ENCODE results near the gene U2AF1. TPM values are rescaled to one million over a fixed set of nuclear protein-coding genes. Genes with fewer than 3 reads are reported as not detected.
"Not testable (repeated sequence)": the region's sequence is repeated elsewhere in the genome, so short reads cannot be mapped to it uniquely, and the experiment has no call there.

Gene U2AF1
- total RNA-seq, 1 experiment from 2014 or later = 26.6 TPM

DNA sequence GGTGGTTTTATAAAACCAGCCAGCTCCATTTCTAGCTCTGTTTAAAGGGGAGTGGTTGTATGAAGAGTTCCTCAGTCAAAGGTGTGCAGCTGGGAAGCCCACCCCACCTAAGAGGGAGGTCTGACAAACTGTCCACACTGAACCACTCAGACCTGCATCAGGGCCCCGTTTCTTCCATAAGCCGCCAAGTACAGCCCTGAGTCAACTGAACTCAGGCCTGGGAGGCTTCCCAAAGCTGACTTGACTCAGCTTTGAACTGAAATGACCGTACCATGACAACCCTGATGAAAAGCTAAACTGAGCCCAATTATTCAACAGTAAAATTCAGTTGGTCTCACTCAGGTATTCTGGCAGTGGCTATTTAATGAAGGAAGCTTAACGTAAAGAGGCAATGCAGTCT is 5.1 kb downstream of the U2AF1 start:
- H3K4me3 ChIP-seq (ENCODE audit: insufficient read depth, low read depth, low read length); DNase-seq: not testable (repeated sequence)

DNA sequence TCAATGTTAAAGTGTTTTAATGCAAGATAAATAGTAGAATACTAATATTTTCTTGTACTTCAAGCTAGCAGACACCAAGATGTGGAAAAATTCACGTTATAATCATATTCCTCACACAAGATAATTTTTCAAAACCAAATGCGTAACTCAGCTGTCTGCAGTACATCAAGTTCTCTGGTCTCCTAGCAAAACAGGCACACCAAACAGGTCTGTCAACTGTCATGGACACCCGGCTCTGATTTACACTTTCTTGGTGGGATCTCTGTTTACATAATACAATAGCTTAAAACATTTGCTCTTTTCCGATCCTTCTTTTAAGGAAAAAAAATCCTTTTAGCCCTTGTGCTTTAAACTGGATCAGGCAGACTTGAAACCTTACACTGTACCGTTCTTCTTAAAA is 5.7 kb downstream of the U2AF1 start:
- not testable (repeated sequence) for DNase-seq; H3K4me3 ChIP-seq (ENCODE audit: insufficient read depth, low read depth, low read length); H3K27me3 ChIP-seq (ENCODE audit: control insufficient read depth, insufficient read depth, low read length); H3K36me3 ChIP-seq (replicated peaks; ENCODE audit: control insufficient read depth, insufficient read depth, low read length)

More for the DNA sequence above, 5.1 kb downstream of the U2AF1 start:
- not testable (repeated sequence) for H3K27me3 ChIP-seq (ENCODE audit: control insufficient read depth, insufficient read depth, low read length); H3K36me3 ChIP-seq (replicated peaks; ENCODE audit: control insufficient read depth, insufficient read depth, low read length)

DNA sequence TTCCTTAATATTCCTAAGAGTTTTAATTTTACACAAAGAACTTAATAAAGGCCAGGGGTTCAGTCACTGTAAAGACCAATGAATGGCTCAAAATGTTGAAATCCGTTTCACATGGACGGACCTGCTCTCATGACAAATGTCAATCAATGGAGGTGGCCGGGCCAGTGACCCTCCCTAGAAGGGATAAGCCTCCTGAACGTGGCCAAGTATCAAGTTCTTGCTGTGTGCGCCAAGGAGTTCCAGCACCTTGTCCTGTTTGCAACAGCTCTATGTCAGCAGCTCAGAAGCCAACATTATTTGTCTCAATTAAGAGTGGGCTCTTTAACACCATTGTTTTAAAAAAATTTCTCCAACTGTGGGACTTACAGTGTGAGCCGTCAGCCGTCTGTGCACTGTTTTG is 6.4 kb downstream of the U2AF1 start:
- H3K4me3 ChIP-seq (ENCODE audit: insufficient read depth, low read depth, low read length); DNase-seq; H3K27me3 ChIP-seq (ENCODE audit: control insufficient read depth, insufficient read depth, low read length); H3K36me3 ChIP-seq (replicated peaks; ENCODE audit: control insufficient read depth, insufficient read depth, low read length): not testable (repeated sequence)

DNA sequence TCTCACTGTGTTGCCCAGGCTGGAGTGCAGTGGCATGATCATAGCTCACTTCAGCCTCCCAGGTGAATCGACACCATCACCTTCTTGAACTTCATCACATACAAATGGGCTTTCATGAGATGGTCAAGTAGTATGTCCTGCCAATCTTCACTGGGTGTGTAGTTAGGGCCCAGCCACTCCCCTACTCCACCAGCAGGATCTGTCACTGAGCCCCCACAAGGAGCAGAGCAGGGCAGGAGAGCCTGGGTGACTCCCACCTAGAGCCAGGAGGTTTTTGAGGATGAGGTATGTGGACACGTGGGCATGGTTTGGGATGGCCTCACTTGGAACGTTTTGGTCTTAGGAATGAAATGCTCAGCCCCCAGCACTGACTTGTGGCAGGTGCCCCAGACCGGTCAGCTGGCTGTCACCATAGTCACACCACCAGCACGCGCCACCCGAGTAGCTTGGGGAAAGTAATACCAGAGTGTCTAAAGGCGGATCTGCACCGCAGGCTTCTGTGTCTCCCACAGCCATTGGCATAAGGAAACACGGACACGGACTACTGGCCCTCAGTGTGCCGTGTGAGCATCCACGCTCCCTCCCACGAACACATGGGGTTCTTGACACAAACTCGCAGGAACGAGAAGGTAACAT is 15.3 kb downstream of the U2AF1 start:
- not testable (repeated sequence) for H3K36me3 ChIP-seq (replicated peaks; ENCODE audit: control insufficient read depth, insufficient read depth, low read length); H3K27me3 ChIP-seq (ENCODE audit: control insufficient read depth, insufficient read depth, low read length); DNase-seq; H3K4me3 ChIP-seq (ENCODE audit: insufficient read depth, low read depth, low read length)

DNA sequence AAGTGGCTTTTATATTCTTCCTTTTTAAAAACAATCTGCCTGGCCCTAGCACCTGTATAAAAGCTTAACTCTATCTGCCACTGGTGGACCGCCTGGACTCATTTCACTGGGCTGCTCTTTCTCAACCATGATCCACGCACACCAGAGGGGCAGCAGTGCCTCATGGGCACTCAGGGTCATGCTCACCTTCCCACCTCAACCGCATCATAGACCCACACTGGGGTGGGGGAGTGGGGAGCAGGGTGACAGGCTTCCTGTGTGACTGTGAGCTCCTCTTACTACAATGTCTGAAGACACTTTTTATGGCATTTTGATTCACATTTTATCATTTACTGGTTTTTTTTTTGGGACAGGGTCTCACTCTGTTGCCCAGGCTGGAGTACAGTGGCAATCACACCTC is 16.4 kb downstream of the U2AF1 start:
- H3K4me3 ChIP-seq (ENCODE audit: insufficient read depth, low read depth, low read length); H3K27me3 ChIP-seq (ENCODE audit: control insufficient read depth, insufficient read depth, low read length); H3K36me3 ChIP-seq (replicated peaks; ENCODE audit: control insufficient read depth, insufficient read depth, low read length); DNase-seq: not testable (repeated sequence)

DNA sequence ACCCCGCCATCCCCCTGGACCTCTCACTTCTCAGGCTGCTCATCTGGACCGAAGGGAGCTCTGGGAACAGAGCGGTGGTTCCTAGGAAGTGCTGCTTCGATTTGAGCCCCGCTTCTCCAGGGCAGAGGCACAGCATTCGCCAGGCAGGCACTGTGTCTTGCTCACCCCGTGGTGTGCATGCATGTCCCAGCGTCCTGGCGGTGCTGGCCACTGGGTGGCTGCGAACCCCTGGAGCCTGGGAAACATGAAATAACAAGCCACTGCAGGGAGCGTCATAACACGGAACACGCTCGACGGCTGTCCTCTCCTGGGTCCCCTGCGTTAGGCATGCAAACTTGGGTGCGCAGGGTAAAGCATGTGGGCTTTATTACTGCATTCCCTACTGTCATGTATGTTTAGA is 17.9 kb downstream of the U2AF1 start:
- not testable (repeated sequence) for H3K4me3 ChIP-seq (ENCODE audit: insufficient read depth, low read depth, low read length); H3K27me3 ChIP-seq (ENCODE audit: control insufficient read depth, insufficient read depth, low read length); H3K36me3 ChIP-seq (replicated peaks; ENCODE audit: control insufficient read depth, insufficient read depth, low read length); DNase-seq

DNA sequence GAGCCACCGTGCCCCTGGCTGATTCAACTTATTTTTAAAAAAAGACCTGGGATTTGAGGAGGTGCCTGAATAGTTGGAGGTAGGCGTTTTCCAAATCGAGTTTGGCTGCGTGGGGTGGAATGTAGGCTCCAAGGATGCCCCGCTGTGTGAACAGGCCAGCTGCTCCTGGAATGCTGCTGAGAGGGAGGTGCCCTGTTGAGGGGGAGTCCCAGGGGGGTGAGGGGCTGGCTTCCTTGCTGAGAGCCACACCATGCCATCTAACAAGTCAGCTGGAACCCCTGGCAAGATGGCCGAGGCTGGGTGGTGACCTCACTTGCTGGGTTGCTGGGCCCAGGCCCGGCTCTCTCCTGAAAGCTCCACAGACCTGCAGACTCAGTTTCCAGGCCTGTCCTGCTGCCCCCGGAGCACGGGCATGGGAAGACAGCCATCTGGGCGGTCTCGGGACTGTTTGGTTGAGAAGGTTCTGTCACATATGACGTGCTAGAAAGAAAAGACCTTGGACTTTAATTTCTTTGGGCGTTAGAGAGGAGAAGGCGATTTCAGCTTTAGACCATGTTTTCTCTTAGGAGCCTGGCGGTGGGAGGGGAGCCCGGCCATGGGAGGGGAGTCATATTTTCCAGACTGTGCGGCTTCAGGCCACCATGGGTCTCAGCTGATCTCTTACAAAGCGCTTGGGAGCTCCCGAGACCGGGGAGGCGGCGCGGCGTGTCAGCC is 24.6 kb downstream of the U2AF1 start:
- H3K4me3 ChIP-seq (ENCODE audit: insufficient read depth, low read depth, low read length); DNase-seq; H3K27me3 ChIP-seq (ENCODE audit: control insufficient read depth, insufficient read depth, low read length); H3K36me3 ChIP-seq (replicated peaks; ENCODE audit: control insufficient read depth, insufficient read depth, low read length): not testable (repeated sequence)

DNA sequence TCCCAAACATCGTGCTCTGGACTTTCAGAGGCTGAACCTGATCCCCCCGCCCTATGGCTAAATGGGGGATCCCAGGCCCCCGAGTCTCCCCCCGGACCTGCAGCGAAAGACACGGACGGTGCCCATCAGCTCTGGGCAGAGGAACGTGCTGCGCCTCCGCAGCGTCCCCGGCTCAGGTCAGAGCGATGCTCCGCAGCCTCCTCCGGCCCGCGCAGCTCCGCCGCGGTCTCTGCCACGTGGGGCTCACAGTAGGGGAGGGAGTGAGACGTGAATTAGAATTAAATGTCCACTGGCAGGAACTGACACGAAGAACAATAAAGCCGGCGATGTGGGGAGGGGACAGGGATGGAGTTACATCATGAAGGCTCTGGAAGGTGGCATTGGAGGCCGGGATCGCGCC is 30.7 kb downstream of the U2AF1 start:
- not testable (repeated sequence) for DNase-seq; H3K36me3 ChIP-seq (replicated peaks; ENCODE audit: control insufficient read depth, insufficient read depth, low read length)
- H3K4me3 ChIP-seq (ENCODE audit: insufficient read depth, low read depth, low read length) = peak overlapping the region; percentile 32

DNA sequence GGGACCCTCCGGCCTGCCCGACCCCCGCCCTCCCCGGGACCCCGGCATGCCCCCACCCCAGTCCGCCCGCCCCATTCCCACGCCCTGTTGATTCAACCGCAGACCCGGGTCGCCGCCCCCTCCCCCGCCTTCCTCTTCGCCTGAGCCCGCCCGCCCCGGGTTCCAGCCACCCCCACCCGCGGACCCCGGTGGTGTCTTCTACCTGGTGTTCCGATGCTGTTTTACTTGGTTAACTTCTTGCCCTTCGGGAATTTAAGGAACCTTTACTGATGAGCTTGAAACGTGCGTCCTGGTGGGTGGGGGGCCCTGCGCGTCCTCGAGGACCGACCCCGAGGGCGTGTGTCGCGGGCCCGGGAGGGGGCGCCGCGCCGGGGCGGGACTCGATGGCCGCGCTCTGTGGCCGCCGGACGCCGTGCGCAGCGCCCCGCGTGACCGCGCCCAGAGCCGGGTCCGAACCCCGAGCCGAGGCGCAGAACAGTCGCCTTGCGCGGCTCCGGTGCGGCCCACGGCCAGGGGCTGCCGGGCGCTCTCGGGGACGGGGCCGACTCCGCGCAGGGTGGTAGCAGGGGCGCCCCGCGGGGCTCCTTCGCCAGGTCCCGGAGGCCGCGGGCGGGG is 31.2 kb downstream of the U2AF1 start:
- H3K27me3 ChIP-seq (ENCODE audit: control insufficient read depth, insufficient read depth, low read length) = not testable (repeated sequence)

More for the DNA sequence above, 30.7 kb downstream of the U2AF1 start:
- not testable (repeated sequence) for H3K27me3 ChIP-seq (ENCODE audit: control insufficient read depth, insufficient read depth, low read length)

DNA sequence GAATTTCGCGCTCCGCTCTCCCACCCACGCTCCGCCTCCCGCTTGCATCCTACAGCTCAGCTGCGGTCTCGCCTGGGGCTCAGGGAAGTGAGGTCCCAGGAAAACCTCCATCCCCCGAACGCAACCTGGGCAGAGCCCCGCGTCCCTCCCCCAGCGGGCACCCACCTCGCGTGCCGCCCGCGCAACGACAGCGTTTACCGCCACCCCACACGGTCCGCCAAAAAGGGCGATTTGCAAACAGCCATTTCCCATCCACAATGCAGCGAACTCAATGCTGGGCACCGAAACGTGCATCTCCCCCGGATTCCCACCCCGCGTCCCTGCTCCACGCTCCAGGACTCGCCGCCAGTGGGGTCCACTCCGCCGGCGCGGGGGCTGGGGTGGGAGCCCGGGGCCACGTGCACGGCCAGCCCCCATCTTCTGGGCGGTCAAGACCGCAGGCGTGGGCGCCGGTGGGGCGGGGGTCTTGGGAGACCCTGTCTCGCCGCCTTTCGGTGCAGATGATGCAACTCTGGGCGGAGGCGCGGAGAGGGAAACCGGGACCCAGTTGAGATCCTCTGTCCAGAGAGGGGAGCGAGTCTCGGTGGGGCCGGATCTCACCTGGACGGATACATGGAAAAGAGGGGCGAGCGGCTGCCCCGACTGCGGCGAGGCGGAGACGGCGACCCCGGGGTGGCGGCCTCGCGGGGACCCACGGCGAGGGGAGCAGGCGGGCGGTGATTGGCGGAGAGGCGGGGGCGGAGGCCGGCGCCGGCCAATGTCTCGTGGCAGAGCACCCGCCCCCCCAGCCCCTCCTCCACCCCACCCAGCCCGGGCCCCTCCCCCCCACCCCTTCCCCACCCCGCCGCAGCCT is 32.0 kb downstream of the U2AF1 start, which contains the start of gene CBS:
Gene CBS (minus strand): TSS at position 666 of the 853 bp plus-strand sequence. CDS start 3,642 bp downstream, outside the sequence.
- H3K27me3 ChIP-seq (ENCODE audit: control insufficient read depth, insufficient read depth, low read length); DNase-seq; H3K36me3 ChIP-seq (replicated peaks; ENCODE audit: control insufficient read depth, insufficient read depth, low read length): not testable (repeated sequence)

More for the DNA sequence above, 31.2 kb downstream of the U2AF1 start:
- DNase-seq; H3K36me3 ChIP-seq (replicated peaks; ENCODE audit: control insufficient read depth, insufficient read depth, low read length); H3K4me3 ChIP-seq (ENCODE audit: insufficient read depth, low read depth, low read length): not testable (repeated sequence)

DNA sequence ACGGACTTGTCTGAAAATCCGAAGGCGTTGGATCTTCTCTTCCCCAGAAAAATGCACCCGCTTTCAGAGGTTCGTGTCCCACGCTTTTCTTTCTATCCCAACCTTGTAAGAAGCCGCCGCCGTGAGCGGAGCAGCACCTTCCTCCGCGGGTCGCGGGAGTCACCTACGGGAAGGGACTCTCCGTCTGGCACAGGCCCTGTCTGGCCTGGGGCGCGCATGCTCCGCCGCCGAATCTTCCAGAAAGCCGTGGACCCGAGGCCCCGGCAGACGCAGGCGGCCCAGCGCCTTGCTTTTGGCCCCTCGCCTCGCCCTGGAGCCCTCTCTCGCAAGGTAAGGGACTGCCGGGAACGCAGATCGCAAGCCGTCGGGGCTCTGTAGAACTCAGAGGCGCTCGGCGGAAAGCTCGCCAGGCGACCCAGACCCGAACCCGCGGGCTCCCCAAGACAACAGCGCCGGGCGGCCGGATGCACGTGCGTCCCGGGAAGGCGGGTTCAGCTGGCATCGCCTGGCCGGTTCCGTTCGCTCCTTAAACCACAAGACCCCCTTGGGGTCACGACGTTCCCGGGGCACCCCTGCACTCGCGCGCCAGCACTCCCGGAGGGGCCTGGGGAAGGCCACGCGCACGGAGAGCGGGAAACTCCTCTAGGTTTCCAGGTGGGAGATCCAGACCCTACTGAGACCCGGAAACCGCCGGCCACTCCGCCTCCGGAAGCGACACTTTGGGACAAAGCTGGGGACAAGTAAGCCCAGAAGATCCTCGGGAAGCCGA is 32.8 kb downstream of the U2AF1 start:
- DNase-seq; H3K4me3 ChIP-seq (ENCODE audit: insufficient read depth, low read depth, low read length); H3K36me3 ChIP-seq (replicated peaks; ENCODE audit: control insufficient read depth, insufficient read depth, low read length); H3K27me3 ChIP-seq (ENCODE audit: control insufficient read depth, insufficient read depth, low read length): not testable (repeated sequence)

More for the DNA sequence above, 32.0 kb downstream of the U2AF1 start, which contains the start of gene CBS:
- H3K4me3 ChIP-seq (ENCODE audit: insufficient read depth, low read depth, low read length) = peak within 1 kb of the TSS; percentile 32

DNA sequence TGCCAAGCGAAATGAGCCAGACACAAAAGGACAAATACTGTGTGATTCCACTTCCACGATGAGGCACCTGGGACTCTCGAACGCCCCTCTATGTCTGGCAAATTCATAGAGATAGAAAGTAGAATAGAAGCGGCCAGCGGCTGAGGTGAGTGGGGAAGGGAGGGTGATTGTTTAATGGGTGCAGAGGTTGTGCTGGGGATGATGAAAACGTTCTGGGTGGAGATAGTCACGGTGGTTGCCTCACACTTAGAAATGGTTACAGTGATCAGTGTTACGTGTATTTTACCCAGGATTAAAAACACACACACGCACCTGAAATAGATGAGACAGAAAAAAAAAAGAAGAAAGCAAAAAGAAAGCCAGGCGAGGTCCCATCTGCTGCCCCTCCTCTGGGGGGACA is 34.6 kb downstream of the U2AF1 start:
- not testable (repeated sequence) for H3K27me3 ChIP-seq (ENCODE audit: control insufficient read depth, insufficient read depth, low read length); H3K36me3 ChIP-seq (replicated peaks; ENCODE audit: control insufficient read depth, insufficient read depth, low read length); H3K4me3 ChIP-seq (ENCODE audit: insufficient read depth, low read depth, low read length); DNase-seq

DNA sequence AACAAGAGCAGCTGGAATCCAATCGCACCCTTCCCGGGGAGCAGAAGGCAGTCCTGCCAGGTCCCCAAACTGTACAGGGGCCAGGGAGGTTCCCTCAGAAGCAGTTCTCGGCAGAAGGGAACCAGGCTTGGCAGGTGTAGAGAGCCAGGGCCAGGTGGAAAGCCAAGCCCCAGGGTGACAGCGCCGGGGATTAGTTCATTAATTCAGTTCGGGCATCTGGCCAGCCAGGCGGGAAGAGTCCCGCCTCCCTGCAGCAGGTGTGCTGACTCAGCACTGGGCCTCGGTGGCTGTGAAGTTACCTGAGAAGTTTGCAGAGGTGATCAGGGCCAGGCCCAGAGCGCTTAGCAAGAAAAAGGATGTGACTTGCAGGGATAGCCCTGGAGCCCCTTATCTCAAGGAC is 37.7 kb downstream of the U2AF1 start:
- H3K36me3 ChIP-seq (replicated peaks; ENCODE audit: control insufficient read depth, insufficient read depth, low read length); DNase-seq; H3K4me3 ChIP-seq (ENCODE audit: insufficient read depth, low read depth, low read length); H3K27me3 ChIP-seq (ENCODE audit: control insufficient read depth, insufficient read depth, low read length): not testable (repeated sequence)

DNA sequence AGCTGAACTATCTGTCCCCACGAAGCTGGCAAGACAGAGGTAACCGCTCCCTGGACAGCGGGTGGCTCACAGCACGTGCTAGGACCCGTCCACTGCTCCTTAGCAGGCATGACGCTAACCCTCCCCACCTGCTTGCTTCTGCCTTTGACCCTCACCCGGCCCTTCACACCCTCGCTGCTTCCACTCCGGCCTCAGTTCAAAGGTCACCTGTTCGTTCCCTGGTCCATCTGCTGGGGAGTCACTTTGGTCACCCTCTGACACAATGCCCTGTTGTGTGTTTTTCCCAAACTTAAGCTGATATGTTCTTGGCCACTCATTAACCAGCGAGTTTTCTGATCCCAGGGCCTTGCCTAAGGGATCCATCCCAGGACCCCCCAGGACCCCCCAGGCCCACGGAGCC is 39.3 kb downstream of the U2AF1 start:
- H3K36me3 ChIP-seq (replicated peaks; ENCODE audit: control insufficient read depth, insufficient read depth, low read length); H3K27me3 ChIP-seq (ENCODE audit: control insufficient read depth, insufficient read depth, low read length); DNase-seq; H3K4me3 ChIP-seq (ENCODE audit: insufficient read depth, low read depth, low read length): not testable (repeated sequence)

Measured in H7 (cell line).